A673 (cell line): ENCODE measurements around the gene TBL1X.

ENCODE experiments used
- CTCF ChIP-seq: fragments of 300-800, 200-600 bp; sonication (generic); conservative IDR thresholded peaks from 2 replicates; pipeline ENCODE4 v1.5.1; 2017; ENCODE audit warnings: low read depth, mild to moderate bottlenecking, antibody characterized with exemption, low read length, moderate library complexity, mixed read lengths
- EZH2 ChIP-seq: fragments of 200-600 bp; sonication (generic); IDR thresholded peaks from 2 replicates; pipeline ENCODE4 v1.6.1; 2017; ENCODE audit warnings: borderline replicate concordance, low read depth, mild to moderate bottlenecking, mixed read lengths, antibody characterized with exemption, low read length; ENCODE audit not compliant: poor library complexity, severe bottlenecking

GRCh38 chrX:9690046-9690445 is 225.2 kb downstream of the TBL1X start:
- TF ChIP-seq CTCF = no peak
- no peak for TF ChIP-seq EZH2
